Neural cell (in vitro differentiated cells): Measurements from ENCODE around the gene HEG1. TPM values are rescaled to one million over a fixed set of nuclear protein-coding genes. Genes with fewer than 3 reads are reported as not detected.

Source experiments
- EP300 ChIP-seq: fragments of 450-650 bp; conservative IDR thresholded peaks from 2 replicates; pipeline ENCODE4 v1.6.1; 2014; ENCODE audit warnings: antibody characterized with exemption, mild to moderate bottlenecking, moderate library complexity; ENCODE audit not compliant: poor library complexity, severe bottlenecking
- MXI1 ChIP-seq: fragments of 450-650 bp; conservative IDR thresholded peaks from 2 replicates; pipeline ENCODE4 v1.6.1; 2014; ENCODE audit warnings: antibody characterized with exemption, mild to moderate bottlenecking; ENCODE audit not compliant: poor library complexity, severe bottlenecking
- RAD21 ChIP-seq: fragments of 450-650 bp; conservative IDR thresholded peaks from 2 replicates; pipeline ENCODE4 v1.6.1; 2014; ENCODE audit warnings: antibody characterized with exemption, mild to moderate bottlenecking, moderate library complexity
- TAF1 ChIP-seq: IDR thresholded peaks from 2 replicates; pipeline ENCODE4 v1.6.1; 2012; ENCODE audit warnings: low read depth
- polyA plus RNA-seq: library from polyadenylated mRNA; depleted of rRNA; stranded (reverse); fragments of >200 nt; gene quantifications from 2 replicates; pipeline ENCODE4 v1.2.3, GENCODE V29; 2014
- small RNA-seq, 3 experiments: library from RNA; depleted of rRNA; stranded (forward); fragments of <200 nt; gene quantifications; one replicate each; pipeline ENCODE3, GENCODE V24; 2012

The HEG1 gene
- polyA plus RNA-seq, 1 donor from 2014 or later: 0.48 TPM

DNA sequence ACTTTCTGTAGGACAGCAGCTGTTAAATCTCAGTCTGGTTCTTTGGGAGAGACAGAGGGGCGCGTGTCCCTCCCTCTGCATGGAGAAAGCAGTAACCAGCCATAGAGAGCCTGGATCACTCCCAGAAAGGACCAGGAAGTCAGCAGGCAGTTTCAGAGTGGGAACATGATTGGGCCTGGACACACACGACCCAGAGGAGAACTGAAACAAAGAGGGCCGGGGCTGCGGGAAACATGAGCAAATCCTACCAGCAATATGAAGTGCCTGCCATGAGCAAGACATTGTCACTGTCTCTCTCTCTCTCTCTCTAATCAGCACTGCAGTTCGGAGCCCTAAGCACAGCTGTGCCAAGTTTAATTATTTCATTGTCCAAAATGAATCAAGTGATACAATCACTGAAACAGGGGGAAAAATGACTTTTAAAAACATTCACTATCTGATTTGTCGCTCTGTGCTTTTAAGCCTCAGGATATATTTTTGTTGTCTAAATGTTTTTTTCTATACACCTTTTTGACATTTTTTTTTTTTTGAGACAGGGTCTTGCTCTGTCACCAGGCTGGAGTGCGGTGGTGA is 138.9 kb downstream of the HEG1 start (continued):
- no peak for TF ChIP-seq EP300
- no peak for TF ChIP-seq TAF1
- no peak for TF ChIP-seq MXI1
- TF ChIP-seq RAD21: no peak

Small RNA genes lying within 50 kb of the gene (small RNA-seq; reads per million reads assigned to genes)
- gene RNA5SP137: 0 reads per million in 3 experiments

Other genes with a start within 250 kb of the HEG1 start
- gene ITGB5, start 168.6 kb downstream of the HEG1 start, polyA plus RNA-seq: 0.48 and 1.2 TPM in 2 replicates
- not detected in 2 replicates for gene MUC13, start 121.2 kb downstream of the HEG1 start, polyA plus RNA-seq
- gene SLC12A8, start 156.8 kb upstream of the HEG1 start, polyA plus RNA-seq: 1.5 and 4.6 TPM in 2 replicates